Mammary epithelial cell (primary cell): ENCODE measurements around the gene RPL31.

ENCODE experiments used
- EZH2 ChIP-seq: IDR thresholded peaks from 2 replicates; pipeline ENCODE4 v1.6.1; 2012; ENCODE audit warnings: low read length, inconsistent platforms, borderline replicate concordance
- TF ChIP-seq, protein P1 (sequence below), 2 donors: IDR thresholded peaks in 1 of 2; conservative IDR thresholded peaks in 1 of 2; 2 replicates each; pipeline ENCODE4 v1.5.1; 2011 to 2012; ENCODE audit warnings: inconsistent platforms in 2 of 2, low read length in 2 of 2, mild to moderate bottlenecking in 2 of 2, control low read depth in 1 of 2, low read depth in 1 of 2; ENCODE audit not compliant: insufficient read depth in 1 of 2; ENCODE audit errors: extremely low read depth in 1 of 2

DNA sequence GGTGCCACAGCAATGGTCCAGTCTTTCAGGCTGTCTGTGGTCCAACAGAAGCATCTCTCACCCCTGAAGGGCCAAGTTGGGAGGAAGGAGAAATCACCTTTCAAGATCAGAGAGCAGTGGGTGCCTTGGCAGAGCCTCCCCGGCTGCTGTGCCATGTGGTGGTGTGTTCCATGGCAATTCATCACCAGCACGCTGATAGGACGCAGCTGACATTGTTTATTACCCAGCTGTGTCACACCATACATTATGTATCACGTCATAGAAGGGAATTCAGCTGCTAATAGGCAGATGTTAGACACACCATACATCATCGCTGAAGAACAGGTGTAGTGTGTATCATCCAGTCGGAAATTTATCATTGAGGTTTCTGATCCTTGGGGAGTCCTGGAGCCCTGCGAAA lies 29.6 kb upstream of the RPL31 start:
- TF ChIP-seq, protein P1, sequence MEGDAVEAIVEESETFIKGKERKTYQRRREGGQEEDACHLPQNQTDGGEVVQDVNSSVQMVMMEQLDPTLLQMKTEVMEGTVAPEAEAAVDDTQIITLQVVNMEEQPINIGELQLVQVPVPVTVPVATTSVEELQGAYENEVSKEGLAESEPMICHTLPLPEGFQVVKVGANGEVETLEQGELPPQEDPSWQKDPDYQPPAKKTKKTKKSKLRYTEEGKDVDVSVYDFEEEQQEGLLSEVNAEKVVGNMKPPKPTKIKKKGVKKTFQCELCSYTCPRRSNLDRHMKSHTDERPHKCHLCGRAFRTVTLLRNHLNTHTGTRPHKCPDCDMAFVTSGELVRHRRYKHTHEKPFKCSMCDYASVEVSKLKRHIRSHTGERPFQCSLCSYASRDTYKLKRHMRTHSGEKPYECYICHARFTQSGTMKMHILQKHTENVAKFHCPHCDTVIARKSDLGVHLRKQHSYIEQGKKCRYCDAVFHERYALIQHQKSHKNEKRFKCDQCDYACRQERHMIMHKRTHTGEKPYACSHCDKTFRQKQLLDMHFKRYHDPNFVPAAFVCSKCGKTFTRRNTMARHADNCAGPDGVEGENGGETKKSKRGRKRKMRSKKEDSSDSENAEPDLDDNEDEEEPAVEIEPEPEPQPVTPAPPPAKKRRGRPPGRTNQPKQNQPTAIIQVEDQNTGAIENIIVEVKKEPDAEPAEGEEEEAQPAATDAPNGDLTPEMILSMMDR (conservative IDR thresholded peaks at IDR 0.05 in 1 of 2, IDR thresholded peaks at IDR 0.05 in 1 of 2; ENCODE audit: extremely low read depth in 1 of 2, insufficient read depth in 1 of 2, low read depth in 1 of 2, low read length in 2 of 2), result no peak
- TF ChIP-seq EZH2, result no peak
